DMS153 treated with DMSO at 0.1 percent for 48 hours (cell line): Measurements from ENCODE around the gene TPCN2.
"Not testable (repeated sequence)": the region's sequence is repeated elsewhere in the genome, so short reads cannot be mapped to it uniquely, and the experiment has no call there.

Source experiments
- DNase-seq: peaks from one replicate; lab custom pipeline; 2025; ENCODE audit not compliant: unreplicated experiment; lab: John Stamatoyannopoulos, UW

The TPCN2 gene

GRCh38 chr11:69048694-69049489, at the start of gene TPCN2:
Gene TPCN2 (plus strand): TSS chr11:69048932. CDS start chr11:69048998, 66 bp downstream.
- peak; percentile 79 for DNase-seq

- no peak for DNase-seq
Measured at GRCh38 chr11:68999093-68999747, 49.5 kb upstream of the TPCN2 start.

GRCh38 chr11:68999748-69000355, 48.9 kb upstream of the TPCN2 start:
- DNase-seq, result not testable (repeated sequence)

- no peak for DNase-seq
Measured at GRCh38 chr11:69000391-69000790, 48.3 kb upstream of the TPCN2 start.

DNA sequence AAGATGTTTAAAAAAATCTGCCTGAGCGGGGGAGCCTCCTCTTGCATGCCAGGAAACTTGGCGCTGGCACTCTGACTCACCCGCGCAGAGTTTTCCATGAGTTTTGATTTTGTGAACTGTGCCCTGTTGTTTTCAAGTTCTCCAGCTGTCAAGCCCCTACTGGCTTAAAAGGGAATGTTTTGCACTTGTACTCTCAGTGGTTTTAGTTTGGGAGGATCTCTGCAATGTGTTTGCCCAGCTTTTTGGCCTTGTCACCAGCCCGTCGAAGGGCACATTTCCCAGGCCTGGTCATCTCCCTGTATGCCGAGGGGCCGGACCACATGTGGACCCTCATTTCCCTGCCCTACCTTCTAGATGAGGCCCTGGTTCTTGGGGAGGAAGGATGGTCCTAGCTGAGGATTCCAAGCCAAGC, 47.9 kb upstream of the TPCN2 start:
- DNase-seq, result no peak

GRCh38 chr11:69001243-69002081, 47.3 kb upstream of the TPCN2 start:
- no peak for DNase-seq

- DNase-seq, result no peak
Measured at GRCh38 chr11:69002110-69002569, 46.6 kb upstream of the TPCN2 start.

DNA sequence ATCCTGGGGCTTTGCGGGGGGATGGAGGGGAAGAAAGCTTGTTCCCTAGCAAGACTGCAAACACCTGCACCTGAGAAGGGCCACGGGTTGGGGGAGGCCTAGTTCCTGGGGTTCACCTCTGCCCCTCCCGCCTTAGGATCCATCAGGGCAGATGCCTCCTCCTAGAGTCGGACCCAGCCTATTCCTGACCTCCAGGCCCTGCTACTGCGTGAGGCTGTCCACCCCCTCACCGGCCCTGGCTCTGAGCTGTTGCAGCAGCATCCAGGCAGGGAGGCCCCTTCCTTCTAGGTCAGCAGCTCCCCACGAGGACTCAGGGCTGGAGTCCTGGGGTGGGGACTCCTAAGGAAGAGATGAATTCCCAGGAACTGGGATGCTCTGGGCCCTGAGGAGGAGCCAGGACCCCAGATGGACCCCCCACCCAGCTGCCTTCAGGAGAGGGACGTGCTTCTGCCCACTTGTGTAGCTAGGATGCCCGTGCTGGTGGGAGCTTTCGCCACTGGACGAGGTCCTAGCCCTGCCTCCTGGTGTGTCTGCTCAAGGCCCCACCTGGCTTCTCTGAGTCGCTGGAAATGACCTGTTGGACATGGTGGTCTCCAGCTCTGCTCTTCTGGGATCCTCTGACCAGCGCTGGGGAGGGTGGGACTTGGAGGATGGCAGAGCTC, 46.0 kb upstream of the TPCN2 start:
- no peak for DNase-seq

- no peak for DNase-seq
Measured at GRCh38 chr11:69003301-69003865, 45.3 kb upstream of the TPCN2 start.

DNA sequence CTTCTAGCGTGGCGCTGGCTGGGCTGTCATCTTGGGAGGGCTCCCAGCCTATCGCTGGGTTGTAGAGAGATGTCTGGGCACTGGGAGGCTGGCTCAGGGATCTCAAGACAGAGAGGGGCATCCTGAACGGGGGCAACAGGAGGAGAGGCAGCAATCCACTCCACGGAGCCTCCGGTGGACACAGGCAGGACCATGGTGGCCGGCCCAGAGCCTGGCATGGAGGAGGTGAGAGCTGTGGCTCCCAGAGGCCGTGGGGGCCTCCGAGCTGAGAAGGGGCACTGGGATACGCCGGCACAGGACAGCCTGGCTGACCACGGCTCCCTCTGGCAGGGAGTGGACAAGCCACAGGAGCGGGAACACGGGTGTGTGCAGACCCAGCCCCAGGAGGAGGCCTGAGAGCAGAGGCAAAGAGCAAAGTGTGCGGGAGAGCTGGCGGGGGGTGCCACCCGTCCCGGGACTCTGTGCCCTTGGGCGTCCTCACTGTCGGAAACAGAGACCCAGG, 44.8 kb upstream of the TPCN2 start:
- DNase-seq, result no peak

- no peak for DNase-seq
Measured at GRCh38 chr11:69004411-69005182, 44.1 kb upstream of the TPCN2 start.

DNA sequence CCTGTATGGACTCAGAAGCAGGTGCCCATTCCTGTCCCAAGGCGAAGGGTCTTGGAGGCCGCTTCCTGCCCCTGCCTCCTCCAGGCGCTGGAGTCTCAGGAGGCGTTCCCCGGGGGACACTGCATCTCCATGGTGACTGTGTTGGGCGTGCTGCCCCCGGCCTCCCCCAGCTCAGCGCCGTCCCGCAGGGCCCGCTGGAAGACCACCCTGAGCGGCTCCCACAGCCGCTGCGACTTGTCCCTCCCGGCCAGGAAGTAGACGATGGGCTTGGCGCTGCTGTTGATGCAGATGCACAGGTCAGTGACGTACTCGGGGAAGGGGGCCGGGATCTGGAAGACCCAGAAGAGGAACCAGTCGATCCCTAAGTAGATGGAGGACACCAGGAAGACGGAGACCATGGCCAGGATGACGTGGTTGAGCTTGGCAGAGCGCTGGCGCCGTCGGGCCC, 43.5 kb upstream of the TPCN2 start:
- DNase-seq, result no peak

DNA sequence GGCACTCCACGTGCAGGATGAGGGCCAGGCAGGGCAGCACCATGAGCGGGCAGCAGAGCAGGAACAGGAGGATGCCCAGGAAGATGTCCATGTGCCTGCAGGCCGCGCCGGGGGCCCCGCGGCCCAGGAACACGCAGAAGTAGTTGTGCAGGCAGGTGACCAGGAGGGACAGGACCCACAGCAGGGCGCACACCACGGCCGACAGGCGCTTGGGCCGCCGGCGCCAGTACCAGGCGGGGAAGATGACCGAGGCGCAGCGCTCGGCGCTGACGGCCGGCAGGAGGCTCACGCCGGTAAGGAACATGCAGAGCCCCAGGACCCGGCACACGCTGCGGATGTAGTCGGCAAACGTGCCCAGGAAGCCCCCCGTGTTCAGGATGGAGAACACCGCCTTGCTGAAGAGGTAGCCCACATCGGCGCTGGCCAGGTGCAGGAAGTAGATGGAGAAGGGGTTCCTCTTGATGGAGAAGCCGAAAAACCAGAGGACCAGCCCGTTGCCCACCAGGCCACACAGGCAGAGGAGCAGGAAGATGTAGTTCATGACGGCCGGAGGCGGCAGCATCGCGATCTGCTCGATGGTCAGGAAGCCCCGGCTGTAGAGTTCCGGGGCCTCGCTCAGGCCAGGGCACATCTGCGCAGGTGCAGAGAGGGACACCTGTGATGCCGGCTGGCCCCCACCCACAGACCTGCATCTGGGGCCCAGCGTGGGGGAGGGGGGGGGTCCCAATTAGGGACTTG, 42.9 kb upstream of the TPCN2 start:
- no peak for DNase-seq

DNA sequence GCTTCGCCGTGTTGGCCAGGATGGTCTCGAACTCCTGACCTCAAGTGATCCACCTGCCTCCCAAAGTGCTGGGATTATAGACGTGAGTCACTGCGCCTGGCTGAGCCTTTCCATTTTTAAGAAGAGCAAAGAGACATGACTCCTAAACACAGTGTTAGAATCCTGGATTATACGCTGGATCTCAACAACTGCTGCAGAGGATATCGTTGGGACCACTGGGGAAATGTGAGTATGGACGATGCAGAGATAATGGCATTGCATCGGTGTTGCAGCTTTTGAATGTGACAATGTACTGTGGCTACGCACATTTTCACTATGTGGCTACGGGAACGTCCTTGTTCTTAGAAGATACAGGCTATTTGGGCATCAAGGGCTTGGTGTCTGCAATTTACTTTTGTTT, 41.9 kb upstream of the TPCN2 start:
- no peak for DNase-seq

- no peak for DNase-seq
Measured at GRCh38 chr11:69007975-69008381, 40.8 kb upstream of the TPCN2 start.

DNA sequence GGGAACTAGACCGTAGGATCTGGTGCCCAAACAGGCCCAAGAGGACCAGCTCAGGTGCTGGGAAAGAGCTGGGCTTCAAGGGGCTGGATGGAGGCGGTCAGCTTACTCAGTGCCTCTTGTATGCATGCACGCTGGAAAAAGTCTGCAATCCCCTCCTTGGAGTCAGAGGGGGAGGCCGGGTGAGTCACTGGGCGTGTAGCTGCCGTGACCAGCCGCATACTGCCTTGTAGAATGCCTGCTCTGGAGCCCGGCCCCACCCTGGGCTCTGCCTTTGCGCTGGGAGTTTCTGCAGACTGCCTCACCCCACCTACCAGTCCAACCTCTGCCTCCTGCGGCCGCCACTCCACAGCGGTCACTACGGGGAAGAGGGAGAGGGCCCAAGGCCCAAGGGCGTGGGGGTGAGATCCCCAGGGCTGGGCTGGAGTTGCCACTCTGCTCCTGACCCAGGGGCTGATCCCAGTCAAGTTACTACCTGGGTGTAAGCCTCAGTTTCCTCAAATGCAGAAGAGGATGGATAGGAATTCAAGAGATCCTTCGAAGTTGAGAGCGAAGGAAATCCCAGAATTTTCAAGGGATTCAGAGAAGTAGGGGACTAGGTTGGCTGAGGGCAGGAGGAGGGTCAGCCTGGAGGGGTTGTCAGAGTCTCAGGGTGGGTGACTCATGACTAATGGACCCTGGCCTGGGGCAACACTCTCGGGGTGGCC, 39.8 kb upstream of the TPCN2 start:
- DNase-seq, result no peak

- no peak for DNase-seq
Measured at GRCh38 chr11:69009441-69010211, 39.1 kb upstream of the TPCN2 start.
